Measurements from ENCODE around the gene OGFOD1. TPM values are rescaled to one million over a fixed set of nuclear protein-coding genes. Genes with fewer than 3 reads are reported as not detected.

OGFOD1 gene
- total RNA-seq, 2 donors from 2014 or later: 6.6 to 15.6 TPM

- TF ChIP-seq POLR2A (IDR thresholded peaks at IDR 0.05): no peak
- TF ChIP-seq CTCF (IDR thresholded peaks at IDR 0.05): no peak
- 91 to 92% methylated on average over 4 of the region's 4 CpGs for WGBS, 2 donors
- no peaks in the 10 kb centered on the region for H3K27me3 ChIP-seq
Measured at GRCh38 chr16:56417138-56417537, 34.2 kb upstream of the OGFOD1 start.

DNA sequence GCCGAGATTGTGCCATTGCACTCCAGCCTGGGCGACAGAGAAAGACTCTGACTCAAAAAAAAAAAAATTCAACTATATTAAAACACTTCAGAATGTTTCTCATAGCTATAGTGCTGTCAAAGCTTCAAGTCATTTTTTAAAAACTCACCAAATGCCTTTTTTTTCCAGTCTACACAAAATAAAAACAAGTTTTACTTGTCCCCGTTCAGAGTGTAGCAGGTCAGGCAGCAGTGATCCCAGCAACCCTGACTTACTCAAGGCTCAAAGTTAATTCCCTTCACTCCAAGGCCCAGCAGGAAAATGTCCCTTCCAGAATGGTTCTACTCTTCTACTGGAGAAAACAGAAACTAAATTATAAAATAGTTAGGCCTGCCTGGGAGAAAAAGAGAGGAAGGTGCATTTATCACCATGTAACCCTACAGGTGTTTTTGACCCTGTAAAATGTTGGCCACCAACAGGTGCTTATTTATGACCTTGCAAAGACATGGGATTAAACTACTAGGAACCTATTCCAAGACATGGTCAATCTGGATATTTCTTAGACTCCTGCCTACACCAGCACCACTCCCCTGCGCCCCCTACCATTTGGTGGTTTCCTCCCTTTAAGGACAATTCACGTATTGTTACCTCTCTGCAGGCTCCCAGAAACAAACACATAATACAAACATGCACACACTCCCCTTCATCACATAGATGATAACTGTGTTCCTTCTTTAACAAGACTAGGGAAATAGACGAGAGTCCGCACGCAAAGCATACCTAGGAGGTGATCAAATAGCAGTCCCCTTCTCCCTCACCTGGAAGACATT is 31.4 kb upstream of the OGFOD1 start:
- 48 to 51% methylated on average over 8 of the region's 8 CpGs for WGBS, 2 donors
- Histone ChIP-seq H3K36me3 (replicated peaks in 1 of 2; ENCODE audit: insufficient read depth in 1 of 2, low read depth in 2 of 2) (no peaks in the 10 kb centered on the region), H3K9me3 (no peaks in the 10 kb centered on the region), H3K27ac (peak overlapping the region in 2 of 4 donors; percentile 33 to 37), H3K27me3 (no peaks in the 10 kb centered on the region), H3K4me3 (no peak overlapping the region), H3K4me1 (peaks cover 47% of the 10 kb centered on the region)
- TF ChIP-seq CTCF (IDR thresholded peaks at IDR 0.05) (no peak), POLR2A (IDR thresholded peaks at IDR 0.05) (no peak)
- ATAC-seq: no peak
- no peak for DNase-seq
- intact Hi-C loops (cut with DNase I): no loop called here

More at GRCh38 chr16:56417138-56417537, 34.2 kb upstream of the OGFOD1 start:
- Histone ChIP-seq H3K4me3 (no peak overlapping the region), H3K4me1 (peaks cover 25% of the 10 kb centered on the region), H3K27ac (no peak overlapping the region), H3K9me3 (no peaks in the 10 kb centered on the region), H3K36me3 (replicated peaks in 1 of 2; ENCODE audit: insufficient read depth in 1 of 2, low read depth in 2 of 2) (no peaks in the 10 kb centered on the region)
- no peak for DNase-seq
- intact Hi-C loops (cut with DNase I): no loop called here
- ATAC-seq: no peak

DNA sequence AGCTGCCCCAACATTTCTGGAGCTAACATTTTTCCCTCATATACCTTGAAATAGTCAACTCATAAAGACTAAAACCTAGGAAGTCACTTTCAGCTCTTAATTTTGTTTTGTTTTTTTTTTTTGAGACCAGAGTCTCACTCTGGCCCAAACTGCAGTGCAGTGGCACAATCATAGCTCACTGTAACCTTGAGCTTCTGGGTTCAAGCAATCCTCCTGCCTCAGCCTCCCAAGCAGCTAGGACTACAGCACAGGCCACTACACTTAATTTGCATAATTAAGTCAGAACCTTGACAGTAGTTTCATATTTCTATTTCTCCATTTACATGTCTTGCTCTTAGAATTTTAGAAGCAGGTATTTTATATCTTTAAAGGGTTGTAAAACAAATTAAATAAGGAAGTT is 30.7 kb upstream of the OGFOD1 start:
- ATAC-seq (no peak), DNase-seq (no peak)
- peaks cover 47% of the 10 kb centered on the region for H3K4me1 ChIP-seq
- H3K9me3 ChIP-seq: no peaks in the 10 kb centered on the region
- H3K27me3 ChIP-seq: no peaks in the 10 kb centered on the region
- H3K27ac ChIP-seq: peak overlapping the region in 2 of 4 donors; percentile 32 to 33
- no peak overlapping the region for H3K4me3 ChIP-seq
- no peak for TF ChIP-seq POLR2A (IDR thresholded peaks at IDR 0.05)
- TF ChIP-seq CTCF (IDR thresholded peaks at IDR 0.05): no peak
- no peaks in the 10 kb centered on the region for H3K36me3 ChIP-seq (replicated peaks in 1 of 2; ENCODE audit: insufficient read depth in 1 of 2, low read depth in 2 of 2)
- intact Hi-C loops (cut with DNase I): no loop called here

DNA sequence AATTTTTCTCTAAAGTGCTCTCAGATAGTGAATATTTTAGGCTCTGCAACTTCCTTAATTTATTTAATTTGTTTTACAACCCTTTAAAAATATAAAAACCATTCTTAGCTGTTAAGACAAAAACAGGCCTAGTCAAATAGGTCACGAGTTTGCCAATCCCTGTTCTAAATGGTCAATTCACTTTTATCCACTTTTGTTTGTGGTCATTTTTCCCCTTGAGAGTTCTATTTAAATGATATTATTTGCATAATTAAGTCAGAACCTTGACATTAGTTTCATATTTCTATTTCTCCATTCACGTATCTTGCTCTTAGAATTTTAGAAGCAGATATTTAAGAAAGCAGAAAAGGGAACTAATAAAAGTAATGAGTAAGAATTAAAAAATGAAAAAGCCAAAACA is 30.0 kb upstream of the OGFOD1 start:
- no peak for DNase-seq
- Histone ChIP-seq H3K27ac (no peak overlapping the region), H3K9me3 (no peaks in the 10 kb centered on the region), H3K36me3 (replicated peaks in 1 of 2; ENCODE audit: insufficient read depth in 1 of 2, low read depth in 2 of 2) (no peaks in the 10 kb centered on the region), H3K4me1 (peaks cover 47% of the 10 kb centered on the region), H3K27me3 (no peaks in the 10 kb centered on the region), H3K4me3 (no peak overlapping the region)
- no peak for ATAC-seq
- TF ChIP-seq CTCF (IDR thresholded peaks at IDR 0.05) (no peak), POLR2A (IDR thresholded peaks at IDR 0.05) (no peak)
- 79 to 87% methylated on average over 2 of the region's 2 CpGs for WGBS, 2 donors
- intact Hi-C loops (cut with DNase I): no loop called here

Data from body of pancreas (tissue), 4 donors.